OCI-LY3 (cell line): ENCODE results near the gene PAIP2.
"Not testable (repeated sequence)": the region's sequence is repeated elsewhere in the genome, so short reads cannot be mapped to it uniquely, and the experiment has no call there.

Source experiments
- CTCF ChIP-seq: fragments of 200-600, 300-600 bp; sonication (generic); IDR thresholded peaks from 2 replicates; pipeline ENCODE4 v1.5.1; 2014; ENCODE audit warnings: antibody characterized with exemption, low read length, low read depth
- EZH2phosphoT487 ChIP-seq: fragments of 200-600 bp; shearing (Covaris generic); IDR thresholded peaks from 2 replicates; pipeline ENCODE4 v1.6.1; 2018; ENCODE audit warnings: antibody characterized with exemption, mixed run types, low read depth

GRCh38 chr5:139409116-139409515, 67.5 kb downstream of the PAIP2 start:
- TF ChIP-seq CTCF, EZH2phosphoT487: not testable (repeated sequence)
